Right lobe of liver (tissue), 6 donors: ENCODE data around the gene GMDS. TPM values are rescaled to one million over a fixed set of nuclear protein-coding genes. Genes with fewer than 3 reads are reported as not detected.
A peak's percentile ranks its signal among the peaks of the same experiment; 100 is the strongest.

Experiments used
- ATAC-seq, 4 donors: fragments of 200-7000 bp; cut with Tn5 transposase; one replicate each; pipeline ENCODE4 v1.9.1; 2020; ENCODE audit warnings: mild to moderate bottlenecking in 4 of 4, moderate library complexity in 4 of 4
- DNase-seq, 3 donors: peaks; one replicate each; pipeline ENCODE4 v3.0.0-alpha.2; 2020
- H3K27ac ChIP-seq, 3 donors: fragments of 200-600 bp; one replicate each; pipeline ENCODE4 v1.8.0; 2022
- H3K27me3 ChIP-seq, 2 donors: fragments of 200-600 bp; one replicate each; pipeline ENCODE4 v1.8.0; 2022
- H3K36me3 ChIP-seq, 4 donors: fragments of 200-600 bp; sonication (generic) in 1 of 4; one replicate each; pipeline versions ENCODE4 v1.5.1 to v1.8.0; 2017 to 2022; ENCODE audit warnings: control low read depth in 1 of 4
- H3K4me1 ChIP-seq, 4 donors: fragments of 200-600 bp; sonication (generic) in 1 of 4; one replicate each; pipeline versions ENCODE4 v1.5.1 to v1.8.0; 2017 to 2022; ENCODE audit warnings: control low read depth in 1 of 4
- H3K4me3 ChIP-seq, 3 donors: fragments of 200-600 bp; one replicate each; pipeline ENCODE4 v1.8.0; 2022
- H3K9me3 ChIP-seq, 4 donors: fragments of 200-600 bp; sonication (generic) in 1 of 4; one replicate each; pipeline versions ENCODE4 v1.5.1 to v1.8.0; 2017 to 2022; ENCODE audit warnings: control low read depth in 1 of 4
- POLR2A ChIP-seq: fragments of 450-650 bp; IDR thresholded peaks from one replicate; pipeline ENCODE4 v1.6.1; 2017; ENCODE audit warnings: antibody characterized with exemption, mild to moderate bottlenecking
- WGBS: methylation state at CpG from one replicate; pipeline ENCODE4 v1.1.6; 2018; ENCODE audit warnings: low coverage, low lambda C conversion rate; ENCODE audit not compliant: insufficient coverage; ENCODE audit errors: missing lambda C conversion rate; 5-methylcytosine and 5-hydroxymethylcytosine counted together
- intact Hi-C, 2 donors: fragments of 100-400 bp; cut with DNase I; formaldehyde crosslinking; loops; one replicate each; pipeline versions ENCODE4 v1.11.2 to v1.14.1; 2022
- total RNA-seq, 6 experiments: library from RNA; depleted of rRNA in 2 of 6; stranded (reverse); fragments of >200 nt in 2 of 6; fragmentation: NEBNext Ultra II Directional in 3 of 6; extraction: Animal tissue kit (Norgen Biotek cat#: 25700) in 3 of 6; gene quantifications; one replicate each; pipeline versions ENCODE4 v1.1.0 to v1.2.4, GENCODE V29; 2016 to 2023
- TF ChIP-seq, protein P1 (sequence below), 4 donors: fragments of 200-600 bp in 3 of 4; fragments of 450-650 bp in 1 of 4; IDR thresholded peaks; one replicate each; pipeline versions ENCODE4 v1.5.1 to v1.8.0; 2016 to 2022; ENCODE audit warnings: antibody characterized with exemption in 4 of 4, mild to moderate bottlenecking in 2 of 4
- donor health status: DM: no; HTN: yes; CAD: no.
- donor health status: DM: no; HTN: no; CAD: no.
- donor health status: DM: no; HTN: no; CAD: no.
- donor health status: DM: no; HTN: yes; CAD: no.
- donor health status: DM: no; HTN: yes; CAD: no.

Gene GMDS
- total RNA-seq, 6 experiments from 2014 or later = 15.9 to 34.4 (median 23.4) TPM

DNA sequence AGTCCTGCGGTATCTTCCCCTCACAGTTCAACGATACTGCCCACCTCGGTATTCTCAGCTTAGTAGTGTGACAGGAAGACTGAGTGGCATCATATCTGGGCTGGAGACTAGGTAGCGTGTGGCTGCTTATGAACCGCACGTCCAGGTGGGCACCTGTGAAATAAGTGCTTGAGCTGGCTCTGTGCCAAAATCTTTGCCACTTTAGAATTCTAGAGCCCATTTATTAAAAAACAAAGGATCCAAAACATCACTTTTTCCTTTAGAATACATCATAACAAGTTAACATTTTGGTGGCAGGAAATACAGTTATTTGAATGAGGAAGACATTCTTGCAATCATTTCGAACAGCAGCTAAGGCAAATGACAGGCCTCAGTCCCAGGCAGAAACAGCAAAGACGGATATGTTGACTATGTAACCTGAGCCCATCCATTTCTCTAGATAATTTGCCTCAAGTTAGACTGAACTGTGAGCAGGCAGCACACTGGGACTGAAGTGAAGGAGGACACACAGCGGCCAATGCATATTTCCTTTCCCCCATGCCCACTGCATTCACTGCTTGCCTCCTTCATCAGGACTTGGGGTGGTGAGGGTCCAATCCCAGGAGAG lies 136.6 kb downstream of the GMDS start:
- H3K4me3 ChIP-seq = no peak overlapping the region
- intact Hi-C loops = loop anchor here in 1 of 2 donors (10.0 kb wide), 1 partner anchor 504 kb away; the partner anchor contains the start of gene FOXC1
- no peak overlapping the region for H3K27ac ChIP-seq
- WGBS = 88% methylated on average over 8 of the region's 9 CpGs
- ATAC-seq (no peak), DNase-seq (no peak)
- TF ChIP-seq POLR2A = no peak
- TF ChIP-seq, protein P1, sequence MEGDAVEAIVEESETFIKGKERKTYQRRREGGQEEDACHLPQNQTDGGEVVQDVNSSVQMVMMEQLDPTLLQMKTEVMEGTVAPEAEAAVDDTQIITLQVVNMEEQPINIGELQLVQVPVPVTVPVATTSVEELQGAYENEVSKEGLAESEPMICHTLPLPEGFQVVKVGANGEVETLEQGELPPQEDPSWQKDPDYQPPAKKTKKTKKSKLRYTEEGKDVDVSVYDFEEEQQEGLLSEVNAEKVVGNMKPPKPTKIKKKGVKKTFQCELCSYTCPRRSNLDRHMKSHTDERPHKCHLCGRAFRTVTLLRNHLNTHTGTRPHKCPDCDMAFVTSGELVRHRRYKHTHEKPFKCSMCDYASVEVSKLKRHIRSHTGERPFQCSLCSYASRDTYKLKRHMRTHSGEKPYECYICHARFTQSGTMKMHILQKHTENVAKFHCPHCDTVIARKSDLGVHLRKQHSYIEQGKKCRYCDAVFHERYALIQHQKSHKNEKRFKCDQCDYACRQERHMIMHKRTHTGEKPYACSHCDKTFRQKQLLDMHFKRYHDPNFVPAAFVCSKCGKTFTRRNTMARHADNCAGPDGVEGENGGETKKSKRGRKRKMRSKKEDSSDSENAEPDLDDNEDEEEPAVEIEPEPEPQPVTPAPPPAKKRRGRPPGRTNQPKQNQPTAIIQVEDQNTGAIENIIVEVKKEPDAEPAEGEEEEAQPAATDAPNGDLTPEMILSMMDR (IDR thresholded peaks at IDR 0.05) = no peak
- no peaks in the 10 kb centered on the region for H3K36me3 ChIP-seq
- peaks cover 0 to 3% (median 0%) of the 10 kb centered on the region in 4 donors for H3K4me1 ChIP-seq
- no peaks in the 10 kb centered on the region for H3K9me3 ChIP-seq
- no peaks in the 10 kb centered on the region for H3K27me3 ChIP-seq

DNA sequence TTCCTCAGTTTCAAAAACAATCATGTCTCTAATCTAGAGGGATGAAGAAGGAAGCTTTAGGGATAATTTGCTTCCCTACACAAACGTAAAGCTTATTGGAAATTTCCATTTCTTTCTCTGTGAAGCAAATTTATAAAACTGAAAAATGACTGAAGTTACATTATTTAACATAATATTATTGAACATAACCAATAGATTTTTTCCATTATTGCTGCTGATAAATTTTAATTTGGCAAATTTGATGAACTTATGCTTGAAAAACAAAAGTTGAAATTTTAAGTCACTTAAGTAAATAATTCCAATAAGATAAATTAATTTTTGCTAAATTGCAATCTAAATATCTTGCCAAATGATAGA lies 140.9 kb downstream of the GMDS start:
- WGBS = 3% methylated on average over 1 of the region's 1 CpG
- H3K27ac ChIP-seq = no peak overlapping the region
- no peaks in the 10 kb centered on the region for H3K9me3 ChIP-seq
- ATAC-seq (no peak), DNase-seq (no peak)
- no peaks in the 10 kb centered on the region for H3K36me3 ChIP-seq
- intact Hi-C loops = loop anchor here in 1 of 2 donors (10.0 kb wide), 1 partner anchor 500 kb away; the partner anchor contains the start of gene FOXC1
- H3K4me1 ChIP-seq = peaks cover 0 to 20% (median 5%) of the 10 kb centered on the region in 4 donors
- no peak overlapping the region for H3K4me3 ChIP-seq
- TF ChIP-seq, protein P1 (IDR thresholded peaks at IDR 0.05) = no peak
- TF ChIP-seq POLR2A = no peak
- H3K27me3 ChIP-seq = no peaks in the 10 kb centered on the region

DNA sequence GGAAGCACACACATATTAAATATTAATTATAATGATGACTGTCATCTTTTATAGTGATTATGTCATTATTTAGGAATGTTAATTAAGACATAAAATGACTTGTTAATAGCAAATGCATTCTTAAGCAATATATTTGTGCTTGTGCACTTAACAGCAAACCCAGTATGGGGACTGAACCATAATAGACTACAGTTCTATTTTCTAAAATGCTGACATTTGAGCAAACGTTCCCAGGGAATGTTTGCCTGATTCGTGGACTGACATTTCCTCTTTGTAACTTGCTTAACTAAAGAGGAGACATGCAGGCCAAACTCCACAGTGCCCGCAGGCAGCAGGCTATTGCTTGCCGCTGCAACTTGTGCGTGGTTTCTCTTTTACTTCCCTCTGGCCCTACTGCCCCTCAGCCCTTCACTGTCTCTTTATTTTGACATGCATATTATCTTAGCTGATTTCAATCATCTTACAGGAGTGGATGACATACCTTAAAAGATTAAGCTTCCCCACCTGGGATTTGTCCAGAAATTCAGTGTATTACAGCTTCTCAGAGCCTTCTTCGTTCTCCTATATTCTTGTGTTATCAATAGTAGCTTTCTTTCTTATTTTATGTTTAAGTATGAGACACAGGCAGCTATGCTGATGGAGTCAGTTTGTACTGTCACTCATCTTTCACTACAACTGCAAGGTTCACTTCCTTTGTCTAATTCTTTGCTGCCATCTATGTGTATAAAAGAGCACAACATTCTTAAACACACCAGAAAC lies 141.5 kb downstream of the GMDS start:
- peak; percentile 90 to 97 (median 94) for ATAC-seq
- no peaks in the 10 kb centered on the region for H3K36me3 ChIP-seq
- 7% methylated on average over 6 of the region's 6 CpGs for WGBS
- intact Hi-C loops = loop anchor here in 1 of 2 donors (10.0 kb wide), 1 partner anchor 499 kb away; the partner anchor contains the start of gene FOXC1
- no peaks in the 10 kb centered on the region for H3K27me3 ChIP-seq
- H3K4me1 ChIP-seq = peaks cover 0 to 20% (median 5%) of the 10 kb centered on the region in 4 donors
- no peaks in the 10 kb centered on the region for H3K9me3 ChIP-seq
- no peak overlapping the region for H3K27ac ChIP-seq
- DNase-seq = peak; percentile 38 to 61 (median 59)
- TF ChIP-seq, protein P1 (IDR thresholded peaks at IDR 0.05) = peak; percentile 56 to 70 (median 58)
- TF ChIP-seq POLR2A = no peak
- peak overlapping the region in 2 of 3 donors; percentile 32 to 45 for H3K4me3 ChIP-seq

DNA sequence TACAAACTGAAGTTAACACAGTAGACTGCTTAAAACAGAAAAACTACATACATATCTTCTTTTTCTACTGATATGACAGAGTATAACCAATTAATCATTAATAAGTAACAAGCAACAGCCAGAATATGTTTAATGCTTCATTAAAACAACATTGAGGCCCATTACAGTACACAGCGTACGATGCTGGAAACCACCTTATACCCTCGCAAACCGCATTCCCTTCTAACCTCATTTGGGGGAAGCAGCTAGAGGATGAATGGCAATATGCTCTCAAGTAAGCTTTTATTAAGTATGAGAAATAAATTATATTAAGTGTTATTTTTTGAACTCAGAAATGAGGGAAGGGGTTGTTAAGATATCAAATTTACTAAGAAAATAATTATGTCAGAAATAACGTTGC lies 142.4 kb downstream of the GMDS start:
- Histone ChIP-seq H3K4me1 (peaks cover 0 to 20% (median 5%) of the 10 kb centered on the region in 4 donors), H3K4me3 (no peak overlapping the region), H3K9me3 (no peaks in the 10 kb centered on the region), H3K36me3 (no peaks in the 10 kb centered on the region), H3K27ac (no peak overlapping the region), H3K27me3 (no peaks in the 10 kb centered on the region)
- intact Hi-C loops = loop anchor here in 1 of 2 donors (10.0 kb wide), 1 partner anchor 498 kb away; the partner anchor contains the start of gene FOXC1
- 65% methylated on average over 5 of the region's 5 CpGs for WGBS
- ATAC-seq (no peak), DNase-seq (no peak)
- TF ChIP-seq POLR2A = no peak
- TF ChIP-seq, protein P1 (IDR thresholded peaks at IDR 0.05) = no peak
